SHP77 (cell line): Measurements from ENCODE around the gene POU2F1.
"Not testable (repeated sequence)": the region's sequence is repeated elsewhere in the genome, so short reads cannot be mapped to it uniquely, and the experiment has no call there.

Source experiments
- DNase-seq, 2 experiments: peaks; one replicate each; lab custom pipeline; 2025; lab: John Stamatoyannopoulos, UW

POU2F1 gene

GRCh38 chr1:167205306-167206050 lies 15.2 kb upstream of the POU2F1 start:
- not testable (repeated sequence) for DNase-seq

GRCh38 chr1:167206166-167206835 lies 14.4 kb upstream of the POU2F1 start:
- DNase-seq, result no peak

- no peak for DNase-seq
Measured at GRCh38 chr1:167207940-167208623, 12.6 kb upstream of the POU2F1 start.

- DNase-seq, result no peak
Measured at GRCh38 chr1:167208624-167208976, 12.1 kb upstream of the POU2F1 start.

GRCh38 chr1:167209044-167209443 lies 11.6 kb upstream of the POU2F1 start:
- no peak for DNase-seq

- DNase-seq, result no peak
Measured at GRCh38 chr1:167210966-167211674, 9.6 kb upstream of the POU2F1 start.

- no peak for DNase-seq
Measured at GRCh38 chr1:167212025-167212424, 8.7 kb upstream of the POU2F1 start.

- DNase-seq, result no peak
Measured at GRCh38 chr1:167216809-167217208, 3.9 kb upstream of the POU2F1 start.

- DNase-seq, result no peak
Measured at GRCh38 chr1:167219194-167219593, 1.5 kb upstream of the POU2F1 start.

GRCh38 chr1:167219646-167220536 lies 795 bp upstream of the POU2F1 start:
- DNase-seq, result peak; percentile 91 to 93

- no peak for DNase-seq
Measured at GRCh38 chr1:167221126-167221737, 546 bp downstream of the POU2F1 start.

GRCh38 chr1:167221738-167222610 lies 1.3 kb downstream of the POU2F1 start:
- peak; percentile 14 to 35 for DNase-seq

GRCh38 chr1:167223144-167224103 lies 2.7 kb downstream of the POU2F1 start:
- DNase-seq, result peak; percentile 78 to 81

GRCh38 chr1:167224734-167225235 lies 4.1 kb downstream of the POU2F1 start:
- not testable (repeated sequence) for DNase-seq

- DNase-seq, result no peak
Measured at GRCh38 chr1:167225920-167226319, 5.2 kb downstream of the POU2F1 start.

- no peak for DNase-seq
Measured at GRCh38 chr1:167227934-167228378, 7.3 kb downstream of the POU2F1 start.

GRCh38 chr1:167229719-167230385 lies 9.2 kb downstream of the POU2F1 start:
- DNase-seq, result no peak

GRCh38 chr1:167230437-167230836 lies 9.8 kb downstream of the POU2F1 start:
- DNase-seq, result no peak
